Measurements from ENCODE around the gene FOXP3.

FOXP3 gene

GRCh38 chrX:49246541-49246940, 18.0 kb downstream of the FOXP3 start:
- H2AK5ac ChIP-seq (ENCODE audit: low read length, severe bottlenecking) = no peak overlapping the region
- H3K4ac ChIP-seq (ENCODE audit: low read depth in 1 of 2, low read length in 2 of 2) = no peak overlapping the region
- H2BK12ac ChIP-seq (ENCODE audit: low read length in 2 of 2) = no peak overlapping the region
- no peak overlapping the region for H4K91ac ChIP-seq (ENCODE audit: low read length)
- H2AFZ ChIP-seq (ENCODE audit: low read depth, low read length) = no peak overlapping the region
- no peak overlapping the region for H3K9ac ChIP-seq (ENCODE audit: low read length)
- H3K27ac ChIP-seq (ENCODE audit: low read length, poor library complexity, severe bottlenecking) = no peak overlapping the region
- no peaks in the 10 kb centered on the region for H3K9me3 ChIP-seq (ENCODE audit: control insufficient read depth, low read length)
- no peak for DNase-seq
- no peak overlapping the region for H2BK15ac ChIP-seq (ENCODE audit: low read depth, poor library complexity, severe bottlenecking)
- H3K18ac ChIP-seq (ENCODE audit: low read depth in 1 of 2, low read length in 2 of 2) = no peak overlapping the region
- no peaks in the 10 kb centered on the region for H3K79me1 ChIP-seq (replicated peaks; ENCODE audit: low read length, poor library complexity, severe bottlenecking)
- H4K8ac ChIP-seq (ENCODE audit: low read length) = no peak overlapping the region
- no peak overlapping the region for H2BK120ac ChIP-seq (ENCODE audit: low read depth, low read length)
- 93% methylated on average over 9 of the region's 10 CpGs for WGBS
- H3K23ac ChIP-seq (ENCODE audit: low read length in 2 of 2) = no peak overlapping the region
- H3K4me2 ChIP-seq (ENCODE audit: low read length, poor library complexity, severe bottlenecking) = no peak overlapping the region
- H2BK5ac ChIP-seq (ENCODE audit: low read depth, low read length, poor library complexity, severe bottlenecking) = no peak overlapping the region
- peaks cover 0 to 9% of the 10 kb centered on the region in 2 experiments for H3K27me3 ChIP-seq (ENCODE audit: control insufficient read depth in 1 of 2, insufficient read depth in 1 of 2, low read length in 2 of 2)
- H3K36me3 ChIP-seq (ENCODE audit: control insufficient read depth in 1 of 2, insufficient read depth in 2 of 2, low read depth in 1 of 2, low read length in 2 of 2) = peaks cover 5 to 67% of the 10 kb centered on the region in 2 experiments
- H3K4me1 ChIP-seq (ENCODE audit: control insufficient read depth, insufficient read depth, low read depth, low read length) = no peaks in the 10 kb centered on the region
- no peak overlapping the region for H3K4me3 ChIP-seq (ENCODE audit: insufficient read depth in 1 of 2, low read depth in 1 of 2, low read length in 2 of 2)
- no peak overlapping the region for H3K14ac ChIP-seq (ENCODE audit: low read length in 2 of 2)

- WGBS = no CpG with 5 or more reads among the region's 2 CpGs
- Histone ChIP-seq H3K23ac (ENCODE audit: low read length in 2 of 2) (no peak overlapping the region), H2BK15ac (ENCODE audit: low read depth, poor library complexity, severe bottlenecking) (no peak overlapping the region), H3K27ac (ENCODE audit: low read length, poor library complexity, severe bottlenecking) (no peak overlapping the region), H3K4me3 (ENCODE audit: insufficient read depth in 1 of 2, low read depth in 1 of 2, low read length in 2 of 2) (no peak overlapping the region), H2AFZ (ENCODE audit: low read depth, low read length) (no peak overlapping the region), H3K9me3 (ENCODE audit: control insufficient read depth, low read length) (no peaks in the 10 kb centered on the region), H3K4me2 (ENCODE audit: low read length, poor library complexity, severe bottlenecking) (no peak overlapping the region), H2AK5ac (ENCODE audit: low read length, severe bottlenecking) (no peak overlapping the region), H3K27me3 (ENCODE audit: control insufficient read depth in 1 of 2, insufficient read depth in 1 of 2, low read length in 2 of 2) (peaks cover 0 to 9% of the 10 kb centered on the region in 2 experiments), H3K36me3 (ENCODE audit: control insufficient read depth in 1 of 2, insufficient read depth in 2 of 2, low read depth in 1 of 2, low read length in 2 of 2) (peaks cover 5 to 47% of the 10 kb centered on the region in 2 experiments), H2BK5ac (ENCODE audit: low read depth, low read length, poor library complexity, severe bottlenecking) (no peak overlapping the region), H3K14ac (ENCODE audit: low read length in 2 of 2) (no peak overlapping the region), H4K8ac (ENCODE audit: low read length) (no peak overlapping the region), H3K4ac (ENCODE audit: low read depth in 1 of 2, low read length in 2 of 2) (no peak overlapping the region), H3K18ac (ENCODE audit: low read depth in 1 of 2, low read length in 2 of 2) (no peak overlapping the region), H2BK120ac (ENCODE audit: low read depth, low read length) (no peak overlapping the region), H3K4me1 (ENCODE audit: control insufficient read depth, insufficient read depth, low read depth, low read length) (no peaks in the 10 kb centered on the region), H2BK12ac (ENCODE audit: low read length in 2 of 2) (no peak overlapping the region), H4K91ac (ENCODE audit: low read length) (no peak overlapping the region), H3K79me1 (replicated peaks; ENCODE audit: low read length, poor library complexity, severe bottlenecking) (no peaks in the 10 kb centered on the region), H3K9ac (ENCODE audit: low read length) (no peak overlapping the region)
- no peak for DNase-seq
Observed at GRCh38 chrX:49244207-49244606, 20.3 kb downstream of the FOXP3 start.

GRCh38 chrX:49243166-49243565, 21.3 kb downstream of the FOXP3 start:
- no peak overlapping the region for H4K91ac ChIP-seq (ENCODE audit: low read length)
- peaks cover 3 to 37% of the 10 kb centered on the region in 2 experiments for H3K36me3 ChIP-seq (ENCODE audit: control insufficient read depth in 1 of 2, insufficient read depth in 2 of 2, low read depth in 1 of 2, low read length in 2 of 2)
- H3K27ac ChIP-seq (ENCODE audit: low read length, poor library complexity, severe bottlenecking) = no peak overlapping the region
- H3K14ac ChIP-seq (ENCODE audit: low read length in 2 of 2) = no peak overlapping the region
- H2BK15ac ChIP-seq (ENCODE audit: low read depth, poor library complexity, severe bottlenecking) = no peak overlapping the region
- H2AFZ ChIP-seq (ENCODE audit: low read depth, low read length) = no peak overlapping the region
- no peak overlapping the region for H3K18ac ChIP-seq (ENCODE audit: low read depth in 1 of 2, low read length in 2 of 2)
- 98% methylated on average over 7 of the region's 12 CpGs for WGBS
- H3K23ac ChIP-seq (ENCODE audit: low read length in 2 of 2) = no peak overlapping the region
- no peak overlapping the region for H2BK120ac ChIP-seq (ENCODE audit: low read depth, low read length)
- no peak overlapping the region for H3K4me2 ChIP-seq (ENCODE audit: low read length, poor library complexity, severe bottlenecking)
- peaks cover 0 to 9% of the 10 kb centered on the region in 2 experiments for H3K27me3 ChIP-seq (ENCODE audit: control insufficient read depth in 1 of 2, insufficient read depth in 1 of 2, low read length in 2 of 2)
- H4K8ac ChIP-seq (ENCODE audit: low read length) = no peak overlapping the region
- no peak overlapping the region for H3K4me3 ChIP-seq (ENCODE audit: insufficient read depth in 1 of 2, low read depth in 1 of 2, low read length in 2 of 2)
- H3K4ac ChIP-seq (ENCODE audit: low read depth in 1 of 2, low read length in 2 of 2) = no peak overlapping the region
- no peaks in the 10 kb centered on the region for H3K9me3 ChIP-seq (ENCODE audit: control insufficient read depth, low read length)
- no peak overlapping the region for H2BK5ac ChIP-seq (ENCODE audit: low read depth, low read length, poor library complexity, severe bottlenecking)
- H3K79me1 ChIP-seq (replicated peaks; ENCODE audit: low read length, poor library complexity, severe bottlenecking) = no peaks in the 10 kb centered on the region
- H3K4me1 ChIP-seq (ENCODE audit: control insufficient read depth, insufficient read depth, low read depth, low read length) = no peaks in the 10 kb centered on the region
- H2AK5ac ChIP-seq (ENCODE audit: low read length, severe bottlenecking) = no peak overlapping the region
- DNase-seq = no peak
- no peak overlapping the region for H3K9ac ChIP-seq (ENCODE audit: low read length)
- no peak overlapping the region for H2BK12ac ChIP-seq (ENCODE audit: low read length in 2 of 2)

- no peak for DNase-seq
- Histone ChIP-seq H4K8ac (ENCODE audit: low read length) (no peak overlapping the region), H3K9me3 (ENCODE audit: control insufficient read depth, low read length) (no peaks in the 10 kb centered on the region), H3K79me1 (replicated peaks; ENCODE audit: low read length, poor library complexity, severe bottlenecking) (no peaks in the 10 kb centered on the region), H3K4ac (ENCODE audit: low read depth in 1 of 2, low read length in 2 of 2) (no peak overlapping the region), H3K27me3 (ENCODE audit: control insufficient read depth in 1 of 2, insufficient read depth in 1 of 2, low read length in 2 of 2) (peaks cover 0 to 9% of the 10 kb centered on the region in 2 experiments), H2AK5ac (ENCODE audit: low read length, severe bottlenecking) (no peak overlapping the region), H2BK12ac (ENCODE audit: low read length in 2 of 2) (no peak overlapping the region), H3K23ac (ENCODE audit: low read length in 2 of 2) (no peak overlapping the region), H3K27ac (ENCODE audit: low read length, poor library complexity, severe bottlenecking) (no peak overlapping the region), H2AFZ (ENCODE audit: low read depth, low read length) (no peak overlapping the region), H4K91ac (ENCODE audit: low read length) (no peak overlapping the region), H2BK5ac (ENCODE audit: low read depth, low read length, poor library complexity, severe bottlenecking) (no peak overlapping the region), H3K14ac (ENCODE audit: low read length in 2 of 2) (no peak overlapping the region), H2BK15ac (ENCODE audit: low read depth, poor library complexity, severe bottlenecking) (no peak overlapping the region), H2BK120ac (ENCODE audit: low read depth, low read length) (no peak overlapping the region), H3K18ac (ENCODE audit: low read depth in 1 of 2, low read length in 2 of 2) (no peak overlapping the region), H3K36me3 (ENCODE audit: control insufficient read depth in 1 of 2, insufficient read depth in 2 of 2, low read depth in 1 of 2, low read length in 2 of 2) (peaks cover 3 to 32% of the 10 kb centered on the region in 2 experiments), H3K4me3 (ENCODE audit: insufficient read depth in 1 of 2, low read depth in 1 of 2, low read length in 2 of 2) (no peak overlapping the region), H3K9ac (ENCODE audit: low read length) (no peak overlapping the region), H3K4me2 (ENCODE audit: low read length, poor library complexity, severe bottlenecking) (no peak overlapping the region), H3K4me1 (ENCODE audit: control insufficient read depth, insufficient read depth, low read depth, low read length) (no peaks in the 10 kb centered on the region)
- 71% methylated on average over 7 of the region's 12 CpGs for WGBS
Observed at GRCh38 chrX:49242545-49243066, 21.9 kb downstream of the FOXP3 start.

Data from mesenchymal stem cell (in vitro differentiated cells and primary cell).